ENCODE data around the gene ANKS1B.

The ANKS1B gene

DNA sequence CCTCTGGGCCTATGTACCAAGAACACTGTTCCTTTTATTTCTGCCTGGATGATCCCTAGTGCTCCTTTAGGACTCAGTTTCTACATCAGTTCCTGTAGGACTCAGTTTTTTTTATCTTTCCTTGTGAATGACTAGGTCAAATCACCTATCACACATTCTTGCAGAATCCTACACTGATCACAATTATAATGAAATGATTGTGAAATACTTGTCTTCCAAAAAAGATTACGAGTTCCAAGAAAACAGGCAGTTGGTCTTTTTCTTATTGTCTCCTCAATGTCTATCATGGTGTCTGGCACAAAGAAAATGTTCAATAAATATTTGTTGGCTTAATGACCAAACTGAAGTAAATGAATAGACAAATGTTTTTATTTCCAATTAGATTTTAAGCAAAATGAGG, 432.7 kb downstream of the ANKS1B start:
- DNase-seq: no peak

DNA sequence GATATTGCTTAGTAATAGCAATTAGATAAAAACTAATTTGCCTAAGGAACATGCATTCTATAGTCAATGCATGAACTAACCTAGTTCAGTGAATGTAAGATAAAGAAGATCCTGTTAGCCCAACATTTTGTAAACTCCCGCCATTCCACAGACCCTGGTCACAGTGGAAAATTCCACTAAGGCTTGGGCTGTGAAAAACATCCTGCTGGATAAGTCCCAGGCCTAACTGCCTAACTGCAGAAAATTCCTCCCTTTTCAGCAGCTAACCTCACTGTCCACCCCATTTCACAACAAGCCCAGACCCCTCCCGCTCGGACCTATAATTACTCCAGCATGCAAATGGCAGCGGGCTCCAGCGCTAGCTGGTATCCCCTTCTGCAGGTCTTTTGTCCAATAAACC, 435.1 kb downstream of the ANKS1B start:
- no peak for DNase-seq

DNA sequence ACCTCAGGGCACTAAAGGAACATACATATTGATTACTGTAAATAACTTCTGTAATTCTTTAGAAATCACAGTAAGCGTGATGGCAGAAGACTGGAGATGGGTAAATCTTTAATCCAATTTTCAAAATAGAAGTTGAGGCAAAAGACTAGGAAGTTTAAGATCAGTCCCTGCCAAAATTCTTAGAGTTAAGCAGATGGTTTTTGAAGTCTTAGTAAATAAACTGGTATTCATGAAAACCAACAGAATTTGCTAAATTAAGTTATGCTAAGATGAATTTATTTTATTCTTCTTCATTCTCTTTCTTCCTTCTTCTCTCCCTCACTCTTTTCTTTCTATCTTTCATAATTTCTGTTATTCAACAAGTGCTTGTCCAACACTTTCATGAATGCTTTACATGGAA, 435.5 kb downstream of the ANKS1B start:
- DNase-seq: no peak

DNA sequence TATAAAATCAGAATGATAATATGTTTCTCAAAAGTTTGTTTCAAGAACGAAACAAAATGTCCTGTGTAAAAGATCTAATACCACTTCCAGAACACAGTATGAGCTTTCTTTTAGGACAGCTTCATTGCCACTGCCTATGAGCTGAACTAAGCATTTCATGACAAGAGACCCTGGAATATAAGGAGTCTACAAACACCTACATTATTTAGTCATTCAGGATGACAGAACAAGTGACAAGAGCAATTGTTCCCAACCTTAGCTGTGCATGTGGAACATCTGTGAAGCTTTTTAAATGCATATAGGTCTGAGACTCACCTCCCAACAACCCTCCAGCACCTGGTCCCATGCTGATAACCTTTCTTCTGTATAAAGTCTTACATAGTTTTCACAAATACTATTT, 440.3 kb downstream of the ANKS1B start:
- DNase-seq: no peak

DNA sequence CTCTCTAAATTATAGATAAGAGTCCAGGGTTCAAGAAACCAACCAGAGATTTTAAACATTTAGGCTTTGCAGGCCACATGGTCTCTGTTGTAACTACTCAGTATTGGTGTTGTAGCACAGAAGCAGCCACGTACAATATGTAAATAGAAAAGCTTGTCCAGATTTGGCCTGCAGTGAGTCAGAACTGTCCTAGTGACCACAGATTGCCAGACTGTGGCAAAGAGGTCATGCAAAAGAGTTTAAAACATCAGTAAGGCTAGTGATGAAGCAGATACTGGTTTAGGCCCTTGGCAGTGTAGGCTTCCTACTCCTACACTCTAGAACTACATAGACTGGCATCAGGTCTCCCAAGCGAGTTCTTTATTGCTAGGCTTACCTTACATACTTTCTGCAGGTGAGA, 454.8 kb downstream of the ANKS1B start:
- DNase-seq: no peak

DNA sequence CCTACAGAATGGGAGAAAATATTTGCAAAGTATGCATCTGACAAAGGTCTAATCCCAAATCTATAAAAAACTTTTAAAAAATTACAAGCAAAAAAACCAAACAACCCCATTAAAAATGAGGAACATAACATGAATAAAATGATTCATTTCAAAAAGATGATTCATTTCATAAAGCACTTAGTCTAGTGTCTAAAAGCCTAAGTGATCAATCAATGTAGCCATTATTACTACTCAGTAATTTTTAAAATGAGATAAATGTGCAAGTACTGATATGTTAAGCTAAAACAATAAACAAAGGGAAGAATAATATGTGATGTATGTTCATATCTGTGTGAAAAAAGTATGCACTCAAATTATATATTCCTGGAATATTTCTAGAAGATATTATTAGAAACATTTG, 456.3 kb downstream of the ANKS1B start:
- no peak for DNase-seq

DNA sequence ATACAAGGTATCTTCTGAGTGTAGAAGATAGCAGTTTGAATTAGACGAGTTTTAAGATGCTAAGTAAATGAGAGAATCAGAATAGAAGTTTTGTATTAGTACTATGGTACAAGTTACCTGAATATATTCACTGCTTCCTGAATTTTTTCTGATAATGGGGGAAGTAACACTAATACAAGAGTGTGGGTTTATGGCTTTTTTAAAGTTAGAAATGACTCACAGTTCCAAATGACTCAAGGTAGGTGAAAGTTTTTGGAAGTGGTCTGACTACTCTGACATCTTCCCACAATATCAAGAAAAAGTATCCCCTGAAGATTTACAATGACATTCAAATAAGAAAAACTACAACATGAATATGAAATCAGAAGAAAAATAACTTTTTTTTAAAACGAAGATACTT, 460.9 kb downstream of the ANKS1B start:
- DNase-seq: no peak

DNA sequence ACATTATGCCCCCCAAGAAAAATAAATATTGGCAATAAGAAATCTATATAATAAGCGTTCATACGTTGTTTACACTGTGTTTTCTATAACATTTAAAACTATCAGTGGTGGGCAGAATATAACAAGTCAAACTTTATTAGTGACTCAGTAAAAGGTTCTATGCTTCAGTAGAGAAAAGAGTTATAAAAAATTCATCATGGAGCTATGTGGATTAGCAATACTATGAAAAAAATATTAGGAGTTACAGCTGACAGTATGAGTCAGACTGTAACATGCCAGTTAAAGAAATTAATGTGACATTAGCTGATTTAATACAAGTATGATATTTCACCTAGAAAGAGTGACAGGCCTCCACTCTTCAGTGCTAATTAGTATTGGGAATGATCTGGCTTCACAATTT, 462.3 kb downstream of the ANKS1B start:
- no peak for DNase-seq

DNA sequence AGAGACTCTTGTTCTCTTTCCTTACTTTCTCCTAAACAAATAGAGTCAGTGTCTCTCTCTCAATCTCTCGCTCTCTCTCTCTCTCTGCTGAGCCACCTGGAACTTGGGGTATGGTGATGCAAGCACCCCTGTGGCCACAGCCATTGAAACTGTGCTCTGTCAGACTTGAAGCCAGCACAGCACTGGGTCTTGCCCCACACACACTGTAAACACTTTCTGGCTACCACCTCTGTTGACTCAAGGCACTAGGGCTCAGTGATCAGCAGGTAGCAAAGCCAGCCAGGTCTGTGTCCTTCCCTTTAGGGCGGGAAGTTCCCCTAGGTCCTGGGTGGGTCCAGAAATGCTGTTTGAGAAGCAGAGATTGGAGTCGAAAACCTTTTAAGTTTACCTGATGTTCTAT, 463.1 kb downstream of the ANKS1B start:
- DNase-seq: no peak

DNA sequence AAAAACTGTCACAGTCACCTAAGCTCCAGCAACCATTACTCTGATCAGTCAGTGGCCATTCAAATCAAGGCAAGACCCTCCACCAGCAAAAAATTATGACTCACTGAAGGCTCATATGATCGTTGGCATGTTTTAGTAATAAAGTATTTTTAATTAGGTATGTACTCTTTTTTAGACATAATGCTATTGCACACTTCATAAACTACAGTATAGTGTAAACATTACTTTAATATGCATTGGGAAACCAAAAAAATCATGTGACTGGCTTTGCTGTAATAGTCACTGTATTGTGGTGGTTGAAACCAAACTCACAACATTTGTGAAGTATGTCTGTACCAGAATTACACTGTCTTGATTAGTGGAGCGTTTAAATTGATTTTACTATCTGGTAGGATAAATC, 471.7 kb downstream of the ANKS1B start:
- no peak for DNase-seq

DNA sequence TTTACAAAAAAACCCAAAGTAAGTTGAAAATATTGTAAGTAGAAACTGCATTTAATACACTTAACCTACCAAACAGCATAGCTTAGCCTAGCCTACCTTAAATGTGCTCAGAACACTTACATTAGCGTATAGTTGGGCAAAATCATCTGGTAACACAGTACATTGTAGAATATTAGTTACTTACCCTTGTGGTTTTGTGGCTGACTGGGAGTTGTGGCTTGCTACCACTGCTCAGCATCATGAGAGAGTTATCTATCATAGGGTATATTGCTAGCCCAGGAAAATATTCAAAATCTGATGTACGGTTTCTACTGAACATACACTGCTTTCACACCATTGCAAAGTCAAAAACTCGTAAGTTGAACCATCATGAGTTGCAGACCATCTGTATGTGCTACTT, 478.9 kb downstream of the ANKS1B start:
- DNase-seq: no peak

DNA sequence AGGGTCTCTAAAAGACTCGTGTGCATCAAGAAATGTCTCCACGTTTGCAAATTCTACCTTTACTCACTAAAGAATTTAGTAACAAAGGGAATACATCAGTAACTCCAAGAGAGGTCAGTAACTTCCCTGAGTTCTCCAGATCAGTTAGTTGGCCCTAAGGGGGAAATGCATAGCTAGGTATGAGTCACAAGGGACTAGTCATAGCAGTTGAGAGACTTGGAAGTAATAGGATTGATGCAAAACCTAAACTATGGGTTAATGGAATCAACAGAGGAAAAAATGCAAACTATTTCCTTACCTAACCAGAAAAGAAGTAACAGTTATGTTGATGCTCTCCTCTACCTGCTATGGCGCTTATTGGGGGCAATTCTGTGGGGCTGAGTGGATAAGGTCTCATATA, 486.0 kb downstream of the ANKS1B start:
- no peak for DNase-seq

DNA sequence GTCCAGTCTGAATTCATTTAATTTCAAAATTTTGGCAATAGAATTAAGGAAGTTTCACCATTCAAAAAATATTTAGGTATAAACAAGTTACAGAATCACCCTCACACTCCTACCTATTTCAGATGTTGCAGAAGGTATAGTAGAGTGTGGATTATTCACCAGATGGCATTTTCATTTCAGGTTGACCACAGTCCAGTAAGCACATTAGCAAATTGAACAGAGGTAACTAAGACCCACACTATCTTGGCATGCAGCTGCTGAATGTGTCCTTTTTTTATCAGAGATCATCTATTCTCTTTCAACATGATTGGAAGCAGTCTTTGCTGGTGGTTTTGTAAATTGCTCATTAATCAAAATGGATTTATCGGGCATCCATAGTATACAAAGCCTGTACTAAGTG, 488.9 kb downstream of the ANKS1B start:
- no peak for DNase-seq

DNA sequence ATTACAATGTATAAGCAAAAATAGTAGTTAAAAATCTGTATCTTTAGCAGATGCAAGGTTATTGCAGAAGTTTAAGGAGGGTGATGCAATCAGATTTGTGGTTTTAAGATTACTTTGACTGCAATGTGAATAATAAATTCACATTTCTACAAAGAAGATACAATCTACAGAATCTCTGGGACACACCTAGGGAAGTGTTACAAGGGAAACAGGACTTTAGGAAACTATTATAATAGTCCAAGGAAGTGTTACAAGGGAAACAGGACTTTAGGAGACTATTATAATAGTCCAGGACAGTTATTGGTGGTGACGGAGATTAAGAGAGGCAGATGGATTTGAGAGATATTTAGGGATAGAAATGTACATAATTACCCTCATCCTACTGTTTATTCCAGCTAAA, 491.5 kb downstream of the ANKS1B start:
- no peak for DNase-seq

DNA sequence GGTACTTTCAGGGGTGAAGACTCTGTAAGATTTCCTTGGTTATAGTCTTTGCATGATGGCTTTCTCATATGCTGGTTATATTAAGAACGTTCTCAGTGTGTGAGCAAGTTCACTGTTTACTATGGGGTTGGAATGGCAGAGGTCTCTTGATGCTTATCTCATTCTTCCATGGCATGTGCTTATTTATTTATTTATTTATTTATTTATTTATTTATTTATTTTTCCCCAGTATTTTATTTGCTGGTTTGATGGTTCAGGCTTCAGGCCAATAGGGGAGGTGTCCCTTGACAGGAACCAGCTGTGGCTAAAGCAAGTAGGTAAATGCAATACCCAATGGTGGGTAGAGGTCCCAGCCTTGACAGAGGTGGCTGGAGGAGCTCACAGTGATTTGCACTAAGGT, 498.5 kb downstream of the ANKS1B start:
- DNase-seq: no peak

DNA sequence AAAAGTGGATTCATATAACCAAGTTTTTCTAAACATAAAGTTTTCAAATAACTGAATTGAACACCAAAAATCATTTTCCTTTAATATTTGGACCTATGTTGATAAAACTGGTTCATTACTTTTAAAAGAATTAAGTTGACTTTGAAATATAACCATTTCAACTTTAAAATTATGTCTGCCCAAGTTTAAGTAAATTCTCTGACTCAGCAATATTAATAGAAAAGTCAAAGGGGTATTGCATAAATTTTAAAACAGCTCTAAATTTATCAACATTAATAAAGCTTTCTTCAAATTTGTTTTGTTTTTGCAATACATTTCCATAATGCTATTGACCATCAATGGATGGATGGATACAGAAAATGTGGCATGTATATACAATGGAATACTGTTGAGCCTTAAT, 505.6 kb downstream of the ANKS1B start:
- no peak for DNase-seq

DNA sequence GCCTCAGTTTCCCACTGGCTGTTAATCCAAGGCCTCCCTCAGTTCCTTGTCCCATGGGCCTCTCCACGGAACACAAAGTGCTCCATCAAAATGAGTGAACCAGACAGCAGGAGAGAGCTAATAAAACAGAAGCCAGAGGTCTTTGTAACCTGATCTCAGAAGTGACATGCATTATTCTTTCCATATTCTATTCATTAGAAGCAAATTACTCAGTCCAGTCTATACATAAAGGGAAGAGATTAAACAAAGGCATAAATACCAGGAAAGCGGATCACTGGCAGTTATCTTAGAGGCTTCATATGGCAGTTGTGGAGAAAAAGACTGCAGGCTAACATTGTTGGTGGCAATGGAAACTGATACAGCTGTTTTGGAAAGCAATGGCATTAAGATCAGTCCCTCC, 507.8 kb downstream of the ANKS1B start:
- DNase-seq: no peak

DNA sequence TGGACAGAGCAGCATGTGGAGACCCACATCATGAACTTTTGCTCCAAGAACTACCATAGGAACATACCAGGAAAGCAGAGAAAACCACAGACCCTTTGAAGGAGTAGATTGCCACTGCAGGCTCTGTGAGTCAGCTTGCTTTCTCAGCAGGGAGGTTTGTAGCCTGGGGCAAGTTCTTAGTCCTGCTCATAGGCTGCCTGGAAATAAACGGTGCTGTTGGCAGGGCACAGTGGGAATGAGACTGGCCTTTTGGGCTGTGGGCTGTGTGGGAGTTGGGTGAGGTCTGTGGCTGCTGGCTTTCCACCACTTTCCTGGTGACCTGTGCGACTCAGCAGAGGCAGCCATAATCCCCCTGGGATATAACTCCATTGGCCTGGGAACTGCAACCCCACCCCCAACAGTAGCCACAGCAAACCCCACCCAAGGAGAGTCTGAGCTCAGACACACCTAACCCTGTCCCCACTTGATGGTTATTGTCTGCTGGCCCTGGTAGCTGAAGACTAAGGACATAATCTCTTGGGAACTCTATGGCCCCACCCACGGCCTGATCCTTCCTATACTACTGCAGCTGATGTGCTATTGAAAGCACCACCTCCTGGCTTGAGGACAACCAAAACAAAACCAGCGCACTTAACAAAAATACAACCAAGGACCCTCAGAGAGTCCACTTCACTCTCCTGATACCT, 529.2 kb downstream of the ANKS1B start:
- no peak for DNase-seq

DNA sequence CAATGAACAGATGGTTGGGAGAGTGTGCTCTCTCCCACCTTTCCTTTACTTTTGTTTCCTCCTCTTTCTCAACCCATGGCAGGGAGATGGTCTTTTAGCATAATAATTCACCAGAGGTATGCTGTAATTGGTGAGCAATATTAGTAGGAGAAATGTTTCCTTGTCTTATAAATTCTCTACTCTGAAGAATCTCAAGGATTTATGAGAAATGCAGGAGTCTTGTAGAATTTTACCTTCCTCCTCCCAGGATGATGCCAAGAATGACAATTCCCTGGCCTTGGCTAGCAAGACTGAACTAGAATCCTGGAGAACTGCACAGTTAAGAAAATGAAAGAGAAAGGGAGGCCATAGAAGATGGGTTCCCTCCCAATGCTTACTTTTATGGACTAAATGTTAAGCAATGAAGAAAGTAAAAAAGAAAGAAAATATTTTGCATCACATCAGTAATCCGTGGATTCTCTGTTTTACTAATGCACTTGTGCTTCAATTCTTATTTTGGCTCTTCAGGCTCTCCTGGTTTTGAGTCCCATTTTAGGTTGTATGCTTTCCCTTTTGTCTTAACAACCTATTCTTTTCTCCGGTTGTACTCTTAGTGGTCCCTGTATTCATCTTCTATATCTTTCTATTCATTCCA, 530.1 kb downstream of the ANKS1B start:
- no peak for DNase-seq

DNA sequence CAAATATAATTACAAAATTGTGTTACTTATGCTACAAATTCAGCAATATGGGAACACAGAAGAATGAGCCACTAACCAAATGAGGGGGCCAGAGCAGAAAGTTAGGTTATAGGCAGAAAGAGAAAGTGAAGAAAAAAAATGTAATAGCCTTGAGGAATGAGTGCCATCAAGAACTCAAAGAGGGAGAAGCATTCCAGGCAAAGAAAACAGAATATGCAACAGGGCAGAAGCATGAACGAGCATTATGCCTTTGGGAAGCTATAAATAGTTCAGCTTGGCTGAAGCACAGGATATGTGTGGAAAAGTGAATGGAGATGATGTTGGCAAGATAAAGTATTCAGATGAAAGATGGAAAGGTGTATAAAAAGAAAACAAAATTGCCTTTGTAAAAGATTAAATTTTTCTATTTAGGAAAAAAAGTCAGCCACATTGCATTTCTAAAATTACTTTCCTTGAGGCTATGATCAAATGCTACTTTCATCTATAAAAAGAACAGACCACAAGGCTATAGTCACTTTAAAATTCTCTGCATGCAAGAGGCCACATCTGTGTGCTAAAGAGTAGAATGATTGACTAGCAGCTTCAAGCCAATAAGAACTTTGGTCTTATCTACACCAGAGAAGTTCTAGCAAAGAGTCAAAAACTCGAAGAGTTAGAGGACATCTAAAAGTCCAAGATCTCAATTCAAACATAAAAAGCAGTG, 530.7 kb downstream of the ANKS1B start:
- DNase-seq: no peak

DNA sequence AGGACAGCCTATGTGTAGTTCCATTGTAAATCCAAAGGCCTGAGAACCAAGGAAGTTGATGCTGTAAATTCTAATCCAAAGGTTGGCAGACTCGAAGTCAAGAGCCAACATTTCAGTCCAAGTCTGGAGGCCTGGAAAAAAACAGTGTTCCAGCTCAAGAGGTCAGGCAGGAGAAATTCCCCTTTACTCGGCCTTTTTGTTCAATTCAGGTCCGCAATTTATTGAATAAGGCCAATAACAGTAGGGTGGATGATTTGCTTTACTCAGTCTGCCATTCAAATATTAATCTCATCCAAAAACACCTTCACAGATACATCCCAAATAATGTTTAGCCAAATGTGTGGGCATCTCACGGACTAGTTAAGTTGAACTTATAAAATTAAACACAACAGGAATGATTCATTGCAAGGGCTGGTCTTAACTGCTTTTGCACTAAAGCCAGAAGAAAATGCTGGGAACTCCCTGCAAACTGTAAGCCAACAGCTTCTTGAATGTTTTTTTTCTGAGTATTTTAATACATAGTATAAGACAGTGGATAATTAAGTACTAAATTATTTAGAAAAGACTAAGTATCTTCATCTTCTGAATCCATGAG, 534.6 kb downstream of the ANKS1B start:
- DNase-seq: no peak

DNA sequence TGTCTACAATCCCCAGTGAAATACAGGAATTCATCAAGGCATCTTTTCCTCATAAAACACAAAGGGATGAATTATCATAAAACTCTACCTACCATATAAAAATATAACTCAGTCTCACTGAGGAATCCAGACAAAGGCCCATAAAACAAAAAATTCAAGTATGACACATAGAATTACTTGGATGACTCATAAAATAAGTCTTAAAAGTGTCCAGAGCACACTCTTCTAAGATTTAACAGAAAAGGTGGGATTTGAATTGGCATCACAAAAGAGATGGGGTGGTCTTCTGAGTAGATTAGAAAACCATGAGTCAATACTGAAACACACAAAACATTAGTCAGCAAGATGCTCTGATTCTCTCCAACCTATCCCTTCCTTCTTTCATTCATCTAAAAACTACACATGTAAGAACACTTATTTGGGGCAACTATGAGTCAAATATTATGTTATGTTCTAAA, 539.8 kb downstream of the ANKS1B start:
- DNase-seq: no peak

DNA sequence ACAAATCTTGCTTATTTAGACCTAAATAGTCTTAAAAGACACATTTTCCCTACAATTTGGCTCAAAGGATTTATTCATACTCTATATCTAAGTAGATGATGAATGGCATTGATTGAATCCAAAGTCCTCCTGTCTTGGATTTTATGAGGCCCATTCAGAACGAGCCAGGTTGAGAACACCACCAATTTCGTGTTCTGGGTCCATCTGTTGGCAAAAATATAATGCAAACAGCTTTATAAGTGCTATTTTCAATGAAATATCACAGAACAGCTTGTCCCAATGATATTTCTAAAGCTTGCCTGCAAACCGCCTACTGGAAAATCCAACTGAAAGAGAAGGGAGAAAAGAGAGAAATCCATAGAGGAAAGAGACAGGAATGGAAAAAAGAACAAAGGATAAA, 542.0 kb downstream of the ANKS1B start:
- DNase-seq: no peak

DNA sequence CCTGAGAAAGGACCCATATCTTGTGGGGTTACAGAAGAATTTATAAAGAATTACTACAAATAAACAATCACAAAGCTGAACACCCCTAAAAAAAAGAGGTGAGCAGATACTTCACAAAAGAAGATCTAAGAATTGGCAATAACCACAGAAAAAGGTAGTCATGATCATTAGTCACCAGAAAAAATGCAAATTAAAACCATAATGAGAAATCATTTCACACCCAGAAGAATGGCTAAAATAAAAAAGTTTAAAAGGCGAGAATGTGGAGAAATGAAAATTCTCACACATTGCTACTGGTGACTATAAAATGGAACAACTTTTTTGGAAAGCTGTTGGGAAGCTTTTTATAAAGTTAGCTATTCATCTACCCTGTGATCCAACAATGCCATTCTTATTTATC, 545.3 kb downstream of the ANKS1B start:
- no peak for DNase-seq

All from eye (tissue), 1 donor.